H9 (cell line): ENCODE results near the gene DNER. TPM values are rescaled to one million over a fixed set of nuclear protein-coding genes. Genes with fewer than 3 reads are reported as not detected.

Experiments used
- DNase-seq: peaks from one replicate; pipeline ENCODE4 v3.0.0-alpha.2; 2017
- H2AFZ ChIP-seq: one replicate; pipeline ENCODE4 v1.6.1; 2013; ENCODE audit warnings: mild to moderate bottlenecking, low read length, control low read depth, moderate library complexity
- H2AK5ac ChIP-seq: 2 replicates; pipeline ENCODE4 v1.6.1; 2013; ENCODE audit warnings: low read length, control low read depth, mixed read lengths; ENCODE audit not compliant: insufficient read length
- H2BK120ac ChIP-seq: one replicate; pipeline ENCODE4 v1.6.1; 2013; ENCODE audit warnings: low read depth, mild to moderate bottlenecking, low read length, control low read depth, inconsistent platforms; ENCODE audit not compliant: poor library complexity, severe bottlenecking
- H2BK12ac ChIP-seq: 2 replicates; pipeline ENCODE4 v1.6.1; 2013; ENCODE audit warnings: low read length, control low read depth, mixed read lengths, low read depth; ENCODE audit not compliant: insufficient read length
- H2BK15ac ChIP-seq: 2 replicates; pipeline ENCODE4 v1.6.1; 2013; ENCODE audit warnings: low read depth, low read length, control low read depth
- H2BK20ac ChIP-seq: one replicate; pipeline ENCODE4 v1.6.1; 2013; ENCODE audit warnings: low read depth, mild to moderate bottlenecking, low read length, control low read depth, inconsistent platforms; ENCODE audit not compliant: poor library complexity, severe bottlenecking
- H2BK5ac ChIP-seq: 2 replicates; pipeline ENCODE4 v1.6.1; 2013; ENCODE audit warnings: low read length, control low read depth, mixed read lengths; ENCODE audit not compliant: insufficient read length
- H3K14ac ChIP-seq: 2 replicates; pipeline ENCODE4 v1.6.1; 2013; ENCODE audit warnings: low read length, control low read depth; ENCODE audit not compliant: insufficient read depth
- H3K18ac ChIP-seq: 2 replicates; pipeline ENCODE4 v1.6.1; 2013; ENCODE audit warnings: low read depth, mild to moderate bottlenecking, mixed read lengths, low read length, control low read depth; ENCODE audit not compliant: insufficient read length
- H3K23ac ChIP-seq: 2 replicates; pipeline ENCODE4 v1.6.1; 2013; ENCODE audit warnings: low read length, control low read depth, mixed read lengths, low read depth; ENCODE audit not compliant: insufficient read length
- H3K23me2 ChIP-seq: 2 replicates; pipeline ENCODE4 v1.6.1; 2013; ENCODE audit warnings: low read depth, mild to moderate bottlenecking, mixed read lengths, low read length, control low read depth; ENCODE audit not compliant: insufficient read length, poor library complexity, severe bottlenecking
- H3K27ac ChIP-seq: 2 replicates; pipeline ENCODE4 v1.5.1; 2013; ENCODE audit warnings: low read length, control low read depth, mixed read lengths, low read depth; ENCODE audit not compliant: insufficient read length
- H3K27me3 ChIP-seq: 2 replicates; pipeline ENCODE4 v1.6.1; 2013; ENCODE audit warnings: low read length, control low read depth, inconsistent platforms; ENCODE audit not compliant: insufficient read depth
- H3K4ac ChIP-seq: 2 replicates; pipeline ENCODE4 v1.6.1; 2013; ENCODE audit warnings: low read depth, mild to moderate bottlenecking, control low read depth, inconsistent platforms, low read length, moderate library complexity
- H3K4me1 ChIP-seq: 2 replicates; pipeline ENCODE4 v1.6.1; 2013; ENCODE audit warnings: low read length, control low read depth, inconsistent platforms; ENCODE audit not compliant: insufficient read depth
- H3K4me2 ChIP-seq: 2 replicates; pipeline ENCODE4 v1.6.1; 2013; ENCODE audit warnings: low read length, control low read depth, mixed read lengths; ENCODE audit not compliant: insufficient read length, insufficient read depth
- H3K56ac ChIP-seq: 2 replicates; pipeline ENCODE4 v1.6.1; 2013; ENCODE audit warnings: low read depth, mild to moderate bottlenecking, mixed read lengths, low read length, control low read depth; ENCODE audit not compliant: insufficient read length
- H3K79me1 ChIP-seq: 2 replicates; pipeline ENCODE4 v1.6.1; 2013; ENCODE audit warnings: low read depth, mild to moderate bottlenecking, moderate library complexity, low read length, control low read depth, inconsistent platforms; ENCODE audit not compliant: insufficient read depth, poor library complexity, severe bottlenecking
- H3K79me2 ChIP-seq: 2 replicates; pipeline ENCODE4 v1.6.1; 2013; ENCODE audit warnings: low read length, control low read depth, inconsistent platforms; ENCODE audit not compliant: insufficient read depth
- H3K9ac ChIP-seq: 2 replicates; pipeline ENCODE4 v1.6.1; 2013; ENCODE audit warnings: low read length, control low read depth, mixed read lengths; ENCODE audit not compliant: insufficient read length; ENCODE audit errors: extremely low read depth
- H3K9me3 ChIP-seq: one replicate; pipeline ENCODE4 v1.6.1; 2013; ENCODE audit warnings: low read depth, low read length, inconsistent platforms; ENCODE audit not compliant: control insufficient read depth
- H3T11ph ChIP-seq: one replicate; pipeline ENCODE4 v1.6.1; 2013; ENCODE audit warnings: mild to moderate bottlenecking, low read length, control low read depth, inconsistent platforms
- H4K20me1 ChIP-seq: one replicate; pipeline ENCODE4 v1.6.1; 2013; ENCODE audit not compliant: control insufficient read depth, insufficient read length, insufficient read depth
- H4K5ac ChIP-seq: 2 replicates; pipeline ENCODE4 v1.6.1; 2013; ENCODE audit warnings: low read depth, mild to moderate bottlenecking, mixed read lengths, low read length, control low read depth; ENCODE audit not compliant: insufficient read length
- H4K8ac ChIP-seq: replicated peaks from 2 replicates; pipeline ENCODE4 v1.6.1; 2013; ENCODE audit warnings: low read length, control low read depth, mixed read lengths, low read depth; ENCODE audit not compliant: insufficient read length
- H4K91ac ChIP-seq: 2 replicates; pipeline ENCODE4 v1.6.1; 2013; ENCODE audit warnings: low read depth, mild to moderate bottlenecking, moderate library complexity, mixed read lengths, low read length, control low read depth; ENCODE audit not compliant: insufficient read length
- H3K27ac Mint-ChIP-seq, 3 experiments: 2 replicates in 2 of 3; 3 replicates in 1 of 3; pipeline ENCODE4 v1.8.0; 2020 to 2021; ENCODE audit warnings: mixed read lengths in 3 of 3, mild to moderate bottlenecking in 1 of 3, moderate library complexity in 1 of 3
- H3K27me3 Mint-ChIP-seq: 2 replicates; pipeline ENCODE4 v1.8.0; 2021; ENCODE audit warnings: low read depth, mild to moderate bottlenecking, moderate library complexity, mixed read lengths
- H3K36me3 Mint-ChIP-seq, 3 experiments: 2 replicates in 2 of 3; 3 replicates in 1 of 3; pipeline ENCODE4 v1.8.0; 2020 to 2021; ENCODE audit warnings: low read depth in 3 of 3, mixed read lengths in 3 of 3; ENCODE audit not compliant: insufficient read depth in 1 of 3
- H3K4me1 Mint-ChIP-seq, 2 experiments: 2 replicates each; pipeline ENCODE4 v1.8.0; 2020; ENCODE audit warnings: mixed read lengths in 2 of 2
- H3K4me3 Mint-ChIP-seq, 2 experiments: 2 replicates in 1 of 2; 3 replicates in 1 of 2; pipeline ENCODE4 v1.8.0; 2020 to 2021; ENCODE audit warnings: mild to moderate bottlenecking in 2 of 2, mixed read lengths in 2 of 2, moderate library complexity in 1 of 2
- H3K9me3 Mint-ChIP-seq, 2 experiments: 2 replicates in 1 of 2; 3 replicates in 1 of 2; pipeline ENCODE4 v1.8.0; 2020; ENCODE audit warnings: mild to moderate bottlenecking in 2 of 2, mixed read lengths in 2 of 2, moderate library complexity in 1 of 2
- total RNA-seq: library from RNA; stranded (reverse); gene quantifications from 2 replicates; pipeline ENCODE4 v1.2.1, GENCODE V29; 2021
- TF ChIP-seq, protein P1 (sequence below): fragments of 200-600 bp; sonication (generic); conservative IDR thresholded peaks from 3 replicates; pipeline ENCODE4 v1.8.0; 2021; ENCODE audit warnings: antibody characterized with exemption, mild to moderate bottlenecking

DNER gene
- total RNA-seq, 1 experiment from 2014 or later, result 1.0 TPM

DNA sequence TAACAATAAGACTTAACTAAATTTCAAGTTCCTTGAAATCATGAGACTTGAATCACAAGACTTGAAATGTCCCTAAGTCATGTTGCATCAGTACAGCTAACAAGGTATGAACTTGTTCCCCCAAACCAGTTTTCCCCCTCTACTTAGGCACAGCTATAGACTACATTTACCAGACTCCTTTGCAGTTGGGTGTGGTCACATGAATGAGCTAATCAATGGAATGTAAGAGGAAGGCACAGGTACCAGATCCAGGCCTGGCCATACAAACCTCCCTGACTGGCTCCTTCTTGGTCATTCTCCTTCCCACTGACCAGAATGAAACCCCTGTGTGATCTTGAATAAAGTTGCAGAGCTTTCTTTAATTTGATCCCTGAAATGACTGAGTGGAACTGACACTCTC lies 77.8 kb downstream of the DNER start:
- no peak overlapping the region for H3K27ac Mint-ChIP-seq
- H3K9me3 Mint-ChIP-seq, result no peaks in the 10 kb centered on the region
- no peak overlapping the region for H2BK20ac ChIP-seq
- no peaks in the 10 kb centered on the region for H3K79me1 ChIP-seq
- H4K8ac ChIP-seq, result no peak overlapping the region
- TF ChIP-seq, protein P1, sequence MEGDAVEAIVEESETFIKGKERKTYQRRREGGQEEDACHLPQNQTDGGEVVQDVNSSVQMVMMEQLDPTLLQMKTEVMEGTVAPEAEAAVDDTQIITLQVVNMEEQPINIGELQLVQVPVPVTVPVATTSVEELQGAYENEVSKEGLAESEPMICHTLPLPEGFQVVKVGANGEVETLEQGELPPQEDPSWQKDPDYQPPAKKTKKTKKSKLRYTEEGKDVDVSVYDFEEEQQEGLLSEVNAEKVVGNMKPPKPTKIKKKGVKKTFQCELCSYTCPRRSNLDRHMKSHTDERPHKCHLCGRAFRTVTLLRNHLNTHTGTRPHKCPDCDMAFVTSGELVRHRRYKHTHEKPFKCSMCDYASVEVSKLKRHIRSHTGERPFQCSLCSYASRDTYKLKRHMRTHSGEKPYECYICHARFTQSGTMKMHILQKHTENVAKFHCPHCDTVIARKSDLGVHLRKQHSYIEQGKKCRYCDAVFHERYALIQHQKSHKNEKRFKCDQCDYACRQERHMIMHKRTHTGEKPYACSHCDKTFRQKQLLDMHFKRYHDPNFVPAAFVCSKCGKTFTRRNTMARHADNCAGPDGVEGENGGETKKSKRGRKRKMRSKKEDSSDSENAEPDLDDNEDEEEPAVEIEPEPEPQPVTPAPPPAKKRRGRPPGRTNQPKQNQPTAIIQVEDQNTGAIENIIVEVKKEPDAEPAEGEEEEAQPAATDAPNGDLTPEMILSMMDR, result no peak
- H3K79me2 ChIP-seq, result no peaks in the 10 kb centered on the region
- no peak overlapping the region for H3K23ac ChIP-seq
- no peaks in the 10 kb centered on the region for H3K23me2 ChIP-seq
- no peaks in the 10 kb centered on the region for H3K9me3 ChIP-seq
- H3K4me2 ChIP-seq, result no peak overlapping the region
- no peak overlapping the region for H3K9ac ChIP-seq
- H2BK12ac ChIP-seq, result no peak overlapping the region
- H3K27ac ChIP-seq, result no peak overlapping the region
- H2AFZ ChIP-seq, result no peak overlapping the region
- no peak overlapping the region for H3T11ph ChIP-seq
- DNase-seq, result no peak
- H3K56ac ChIP-seq, result no peak overlapping the region
- H3K14ac ChIP-seq, result no peak overlapping the region
- no peak overlapping the region for H4K5ac ChIP-seq
- H2AK5ac ChIP-seq, result no peak overlapping the region
- H4K91ac ChIP-seq, result no peak overlapping the region
- no peak overlapping the region for H2BK5ac ChIP-seq
- no peaks in the 10 kb centered on the region; the same call in 1 of the 2 replicates for H3K27me3 Mint-ChIP-seq
- no peaks in the 10 kb centered on the region for H4K20me1 ChIP-seq
- H3K27me3 ChIP-seq, result no peaks in the 10 kb centered on the region
- H2BK120ac ChIP-seq, result no peak overlapping the region
- H3K4me3 Mint-ChIP-seq, result no peak overlapping the region
- no peak overlapping the region for H3K18ac ChIP-seq
- H3K4ac ChIP-seq, result no peak overlapping the region
- no peak overlapping the region for H2BK15ac ChIP-seq
- peaks cover 3 to 4% of the 10 kb centered on the region in 2 experiments; a peak in 1 of 4 replicates for H3K4me1 Mint-ChIP-seq
- H3K4me1 ChIP-seq, result no peaks in the 10 kb centered on the region
- H3K36me3 Mint-ChIP-seq, result no peaks in the 10 kb centered on the region
